Measurements from ENCODE around the gene STON2.

- TF ChIP-seq CTCF (IDR thresholded peaks at IDR 0.05; ENCODE audit: poor library complexity) (no peak), EZH2phosphoT487 (IDR thresholded peaks at IDR 0.05; ENCODE audit: low read depth, severe bottlenecking, unreplicated experiment) (no peak), EZH2 (IDR thresholded peaks at IDR 0.05; ENCODE audit: borderline replicate concordance) (no peak)
Measured at GRCh38 chr14:81331229-81332021, 68.7 kb downstream of the STON2 start.

Data from hepatocyte (in vitro differentiated cells).